GM20431 (cell line): ENCODE data around the gene GGA2.

Source experiments
- in situ Hi-C: fragments of 300-500 bp; cut with MseI, MboI; formaldehyde crosslinking; loops from one replicate; pipeline ENCODE4 v1.15.0; 2020; ENCODE audit warnings: low sequenced_read_pairs; ENCODE audit not compliant: unreplicated experiment

The GGA2 gene

GRCh38 chr16:23428351-23428750 is 81.9 kb downstream of the GGA2 start:
- in situ Hi-C loops = no loop called here

- in situ Hi-C loops = no loop called here
These were observed 85.9 kb downstream of the GGA2 start for GRCh38 chr16:23424292-23424958.

- in situ Hi-C loops = no loop called here
These were observed 86.7 kb downstream of the GGA2 start for GRCh38 chr16:23423496-23424049.

GRCh38 chr16:23420011-23420410 is 90.3 kb downstream of the GGA2 start:
- in situ Hi-C loops = no loop called here

GRCh38 chr16:23416816-23417215 is 93.5 kb downstream of the GGA2 start:
- in situ Hi-C loops = no loop called here

GRCh38 chr16:23414731-23415130 is 95.6 kb downstream of the GGA2 start:
- in situ Hi-C loops = no loop called here
